WTC11 (cell line): ENCODE measurements around the gene NXN. TPM values are rescaled to one million over a fixed set of nuclear protein-coding genes. Genes with fewer than 3 reads are reported as not detected.

Experiments used
- ATAC-seq: fragments of 200-7000 bp; cut with Tn5 transposase; 2 replicates; pipeline ENCODE4 v1.10.0; 2021; ENCODE audit warnings: mild to moderate bottlenecking, moderate library complexity
- CTCF ChIA-PET: fragments of 300-600 bp; sonication (Branson Sonifier 250); formaldehyde crosslinking; loops from one replicate; lab custom pipeline; 2021; ENCODE audit warnings: antibody characterized with exemption; lab: Charles Lee
- POLR2A ChIA-PET: fragments of 350-600 bp; sonication (Branson Sonifier 250); formaldehyde crosslinking; loops from one replicate; lab custom pipeline; 2021; ENCODE audit warnings: antibody characterized with exemption; lab: Charles Lee
- DNase-seq: peaks from one replicate; pipeline ENCODE4 v3.0.0; 2021; ENCODE audit warnings: low spot score
- H3K27ac Mint-ChIP-seq: 2 replicates; pipeline ENCODE4 v1.8.0; 2021; ENCODE audit warnings: mixed read lengths
- H3K27me3 Mint-ChIP-seq: 2 replicates; pipeline ENCODE4 v1.8.0; 2021; ENCODE audit warnings: low read depth, mild to moderate bottlenecking, moderate library complexity, mixed read lengths
- H3K36me3 Mint-ChIP-seq: 2 replicates; pipeline ENCODE4 v1.8.0; 2021; ENCODE audit warnings: mixed read lengths
- H3K4me1 Mint-ChIP-seq: 2 replicates; pipeline ENCODE4 v1.8.0; 2022; ENCODE audit warnings: mixed read lengths
- H3K4me3 Mint-ChIP-seq: 2 replicates; pipeline ENCODE4 v1.8.0; 2021; ENCODE audit warnings: mild to moderate bottlenecking, moderate library complexity, mixed read lengths
- H3K9me3 Mint-ChIP-seq: 2 replicates; pipeline ENCODE4 v1.8.0; 2021; ENCODE audit warnings: mixed read lengths
- ARID4B ChIP-seq: sonication (generic); formaldehyde crosslinking; IDR thresholded peaks from 2 replicates; pipeline ENCODE4 v1.8.0; 2023; ENCODE audit warnings: missing genetic modification reagents, mild to moderate bottlenecking, borderline replicate concordance
- CREM ChIP-seq: sonication (generic); formaldehyde crosslinking; IDR thresholded peaks from 2 replicates; pipeline ENCODE4 v1.8.1; 2022; ENCODE audit warnings: mild to moderate bottlenecking, missing genetic modification reagents, moderate library complexity
- E2F4 ChIP-seq: sonication (generic); formaldehyde crosslinking; IDR thresholded peaks from 2 replicates; pipeline ENCODE4 v1.8.1; 2022; ENCODE audit warnings: low read depth, mild to moderate bottlenecking, moderate library complexity, missing genetic modification reagents, borderline replicate concordance
- EMX1 ChIP-seq: fragments of 250-450 bp; sonication (Bioruptor Pico); IDR thresholded peaks from 2 replicates; pipeline ENCODE4 v1.8.0; 2021; ENCODE audit warnings: mild to moderate bottlenecking
- FOXP4 ChIP-seq: sonication (generic); formaldehyde crosslinking; IDR thresholded peaks from 2 replicates; pipeline ENCODE4 v1.8.0; 2022; ENCODE audit warnings: mild to moderate bottlenecking, missing genetic modification reagents
- GTF2I ChIP-seq: fragments of 250-450 bp; sonication (Bioruptor Pico); conservative IDR thresholded peaks from 2 replicates; pipeline ENCODE4 v1.4.0; 2021; ENCODE audit warnings: mild to moderate bottlenecking
- IRF1 ChIP-seq: sonication (generic); formaldehyde crosslinking; IDR thresholded peaks from 2 replicates; pipeline ENCODE4 v1.8.0; 2023; ENCODE audit warnings: missing genetic modification reagents
- JAZF1 ChIP-seq: fragments of 250-450 bp; sonication (Bioruptor Pico); IDR thresholded peaks from 2 replicates; pipeline ENCODE4 v1.9.0; 2021; ENCODE audit warnings: moderate library complexity, mild to moderate bottlenecking, inconsistent platforms
- MYBL2 ChIP-seq: sonication (generic); formaldehyde crosslinking; IDR thresholded peaks from 2 replicates; pipeline ENCODE4 v1.8.1; 2023; ENCODE audit warnings: mild to moderate bottlenecking, moderate library complexity, missing genetic modification reagents
- NFYB ChIP-seq: sonication (generic); formaldehyde crosslinking; conservative IDR thresholded peaks from 2 replicates; pipeline ENCODE4 v1.8.0; 2022; ENCODE audit warnings: low read depth, missing genetic modification reagents
- SMAD3 ChIP-seq: sonication (generic); formaldehyde crosslinking; IDR thresholded peaks from 2 replicates; pipeline ENCODE4 v1.8.0; 2022; ENCODE audit warnings: missing genetic modification reagents, mild to moderate bottlenecking, borderline replicate concordance
- TP53 ChIP-seq: sonication (generic); formaldehyde crosslinking; IDR thresholded peaks from 2 replicates; pipeline ENCODE4 v1.8.1; 2023; ENCODE audit warnings: mild to moderate bottlenecking, missing genetic modification reagents
- ZNF416 ChIP-seq: fragments of 250-450 bp; sonication (Bioruptor Pico); IDR thresholded peaks from 2 replicates; pipeline ENCODE4 v1.9.0; 2021; ENCODE audit warnings: mild to moderate bottlenecking, inconsistent platforms
- ZNF512 ChIP-seq: sonication (generic); formaldehyde crosslinking; IDR thresholded peaks from 2 replicates; pipeline ENCODE4 v1.8.1; 2022; ENCODE audit warnings: missing genetic modification reagents, borderline replicate concordance
- ZNF532 ChIP-seq: fragments of 250-450 bp; sonication (Bioruptor Pico); IDR thresholded peaks from 2 replicates; pipeline ENCODE4 v1.9.0; 2021; ENCODE audit warnings: mild to moderate bottlenecking, borderline replicate concordance
- total RNA-seq: library from RNA; stranded (reverse); gene quantifications from 3 replicates; pipeline ENCODE4 v1.2.3, GENCODE V29; 2021

The NXN gene
- total RNA-seq, 1 experiment from 2014 or later = 96.8 TPM

GRCh38 chr17:773016-773415 is 206.6 kb downstream of the NXN start (continued):
- TF ChIP-seq SMAD3 (CRISPR knock-in tag) (no peak), E2F4 (CRISPR knock-in tag) (no peak)
- TF ChIP-seq, all 79 proteins: peak for 0

GRCh38 chr17:767076-767475 is 212.5 kb downstream of the NXN start:
- no peak for DNase-seq
- Mint-ChIP-seq H3K9me3 (no peaks in the 10 kb centered on the region), H3K27ac (no peak overlapping the region), H3K4me1 (no peaks in the 10 kb centered on the region), H3K4me3 (no peak overlapping the region), H3K36me3 (peaks cover 59% of the 10 kb centered on the region), H3K27me3 (no peaks in the 10 kb centered on the region)
- TF ChIP-seq ZNF416 (CRISPR knock-in tag) = no peak
- no peak for TF ChIP-seq TP53 (CRISPR knock-in tag)
- TF ChIP-seq ZNF532 = no peak
- no peak for TF ChIP-seq MYBL2 (CRISPR knock-in tag)
- no peak for TF ChIP-seq GTF2I (CRISPR knock-in tag)
- no peak for TF ChIP-seq E2F4 (CRISPR knock-in tag)
- TF ChIP-seq ARID4B = no peak
- TF ChIP-seq EMX1 (CRISPR knock-in tag) = no peak
- TF ChIP-seq IRF1 (CRISPR knock-in tag) = no peak
- ChIA-PET CTCF (no interaction called here), POLR2A (no interaction called here)
- ATAC-seq = no peak

GRCh38 chr17:760371-760770 is 219.2 kb downstream of the NXN start:
- H3K27ac Mint-ChIP-seq = no peak overlapping the region
- peaks cover 8% of the 10 kb centered on the region for H3K4me1 Mint-ChIP-seq
- no peak for ATAC-seq
- ChIA-PET CTCF (no interaction called here), POLR2A (no interaction called here)
- TF ChIP-seq FOXP4 (CRISPR knock-in tag) (no peak), CREM (CRISPR knock-in tag) (no peak), NFYB (no peak), JAZF1 (CRISPR knock-in tag) (no peak), ZNF512 (no peak)
- H3K36me3 Mint-ChIP-seq = peaks cover 61% of the 10 kb centered on the region
- no peak for DNase-seq
- no peaks in the 10 kb centered on the region for H3K27me3 Mint-ChIP-seq
- peaks cover 6% of the 10 kb centered on the region for H3K9me3 Mint-ChIP-seq
- no peak overlapping the region for H3K4me3 Mint-ChIP-seq
